ENCODE measurements around the gene PDE6B.

DNA sequence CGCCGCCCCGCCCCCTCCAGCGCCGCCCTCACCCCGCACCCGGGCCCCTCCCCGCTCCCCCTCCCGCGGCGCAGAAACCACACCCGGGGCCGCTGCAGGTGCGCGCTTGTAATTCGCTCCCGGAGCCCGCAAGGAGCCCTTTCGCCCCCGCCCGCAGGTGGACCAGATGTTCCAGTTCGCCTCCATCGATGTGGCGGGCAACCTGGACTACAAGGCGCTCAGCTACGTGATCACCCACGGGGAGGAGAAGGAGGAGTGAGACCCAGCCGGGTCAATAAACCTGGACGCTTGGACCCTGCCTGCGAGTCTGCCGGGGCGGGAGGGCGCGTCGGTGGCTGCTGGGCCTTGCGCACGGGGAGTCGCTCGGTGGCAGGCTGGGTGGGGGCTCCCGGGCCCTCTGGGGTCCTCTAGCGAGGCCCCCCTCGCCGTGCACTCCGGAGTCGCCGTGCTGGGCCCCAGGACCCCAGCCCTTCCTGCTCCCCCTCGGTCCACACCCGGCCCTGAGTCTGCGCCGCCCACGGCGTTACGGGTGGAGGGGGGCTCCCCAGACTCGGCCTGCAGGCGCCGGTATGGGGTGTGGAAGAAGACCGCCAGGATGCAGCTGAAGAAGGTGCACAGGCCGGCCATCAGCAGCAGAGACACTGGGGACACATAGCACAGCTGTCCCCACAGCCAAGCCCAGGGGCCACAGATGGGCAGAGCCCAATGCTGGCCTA is 56.5 kb downstream of the PDE6B start:
- TF ChIP-seq, protein P1, sequence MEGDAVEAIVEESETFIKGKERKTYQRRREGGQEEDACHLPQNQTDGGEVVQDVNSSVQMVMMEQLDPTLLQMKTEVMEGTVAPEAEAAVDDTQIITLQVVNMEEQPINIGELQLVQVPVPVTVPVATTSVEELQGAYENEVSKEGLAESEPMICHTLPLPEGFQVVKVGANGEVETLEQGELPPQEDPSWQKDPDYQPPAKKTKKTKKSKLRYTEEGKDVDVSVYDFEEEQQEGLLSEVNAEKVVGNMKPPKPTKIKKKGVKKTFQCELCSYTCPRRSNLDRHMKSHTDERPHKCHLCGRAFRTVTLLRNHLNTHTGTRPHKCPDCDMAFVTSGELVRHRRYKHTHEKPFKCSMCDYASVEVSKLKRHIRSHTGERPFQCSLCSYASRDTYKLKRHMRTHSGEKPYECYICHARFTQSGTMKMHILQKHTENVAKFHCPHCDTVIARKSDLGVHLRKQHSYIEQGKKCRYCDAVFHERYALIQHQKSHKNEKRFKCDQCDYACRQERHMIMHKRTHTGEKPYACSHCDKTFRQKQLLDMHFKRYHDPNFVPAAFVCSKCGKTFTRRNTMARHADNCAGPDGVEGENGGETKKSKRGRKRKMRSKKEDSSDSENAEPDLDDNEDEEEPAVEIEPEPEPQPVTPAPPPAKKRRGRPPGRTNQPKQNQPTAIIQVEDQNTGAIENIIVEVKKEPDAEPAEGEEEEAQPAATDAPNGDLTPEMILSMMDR (IDR thresholded peaks at IDR 0.05), result no peak
- TF ChIP-seq POLR2A (IDR thresholded peaks at IDR 0.05) (no peak), POLR2AphosphoS5 (IDR thresholded peaks at IDR 0.05; ENCODE audit: insufficient read depth in 1 of 2, low read depth in 1 of 2) (no peak)
